ENCODE data around the gene TIGD1. TPM values are rescaled to one million over a fixed set of nuclear protein-coding genes. Genes with fewer than 3 reads are reported as not detected.
"Not testable (repeated sequence)": the region's sequence is repeated elsewhere in the genome, so short reads cannot be mapped to it uniquely, and the experiment has no call there.

The TIGD1 gene
- total RNA-seq, 1 donor from 2014 or later = 12.0 TPM

- H3K27ac Mint-ChIP-seq = no peak overlapping the region
- H3K9me3 Mint-ChIP-seq (ENCODE audit: low read depth) = no peaks in the 10 kb centered on the region
- peaks cover 20% of the 10 kb centered on the region for H3K36me3 Mint-ChIP-seq (ENCODE audit: insufficient read depth)
- no peak overlapping the region for H3K4me3 Mint-ChIP-seq (ENCODE audit: low read depth)
- TF ChIP-seq, protein P1, sequence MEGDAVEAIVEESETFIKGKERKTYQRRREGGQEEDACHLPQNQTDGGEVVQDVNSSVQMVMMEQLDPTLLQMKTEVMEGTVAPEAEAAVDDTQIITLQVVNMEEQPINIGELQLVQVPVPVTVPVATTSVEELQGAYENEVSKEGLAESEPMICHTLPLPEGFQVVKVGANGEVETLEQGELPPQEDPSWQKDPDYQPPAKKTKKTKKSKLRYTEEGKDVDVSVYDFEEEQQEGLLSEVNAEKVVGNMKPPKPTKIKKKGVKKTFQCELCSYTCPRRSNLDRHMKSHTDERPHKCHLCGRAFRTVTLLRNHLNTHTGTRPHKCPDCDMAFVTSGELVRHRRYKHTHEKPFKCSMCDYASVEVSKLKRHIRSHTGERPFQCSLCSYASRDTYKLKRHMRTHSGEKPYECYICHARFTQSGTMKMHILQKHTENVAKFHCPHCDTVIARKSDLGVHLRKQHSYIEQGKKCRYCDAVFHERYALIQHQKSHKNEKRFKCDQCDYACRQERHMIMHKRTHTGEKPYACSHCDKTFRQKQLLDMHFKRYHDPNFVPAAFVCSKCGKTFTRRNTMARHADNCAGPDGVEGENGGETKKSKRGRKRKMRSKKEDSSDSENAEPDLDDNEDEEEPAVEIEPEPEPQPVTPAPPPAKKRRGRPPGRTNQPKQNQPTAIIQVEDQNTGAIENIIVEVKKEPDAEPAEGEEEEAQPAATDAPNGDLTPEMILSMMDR (IDR thresholded peaks at IDR 0.05; ENCODE audit: unreplicated experiment) = no peak
- peaks cover 3% of the 10 kb centered on the region for H3K4me1 Mint-ChIP-seq (ENCODE audit: low read depth)
- DNase-seq (ENCODE audit: low spot score, unreplicated experiment) = no peak
- no peaks in the 10 kb centered on the region for H3K27me3 Mint-ChIP-seq
Measured at GRCh38 chr2:232575404-232575746, 25.0 kb upstream of the TIGD1 start.

DNA sequence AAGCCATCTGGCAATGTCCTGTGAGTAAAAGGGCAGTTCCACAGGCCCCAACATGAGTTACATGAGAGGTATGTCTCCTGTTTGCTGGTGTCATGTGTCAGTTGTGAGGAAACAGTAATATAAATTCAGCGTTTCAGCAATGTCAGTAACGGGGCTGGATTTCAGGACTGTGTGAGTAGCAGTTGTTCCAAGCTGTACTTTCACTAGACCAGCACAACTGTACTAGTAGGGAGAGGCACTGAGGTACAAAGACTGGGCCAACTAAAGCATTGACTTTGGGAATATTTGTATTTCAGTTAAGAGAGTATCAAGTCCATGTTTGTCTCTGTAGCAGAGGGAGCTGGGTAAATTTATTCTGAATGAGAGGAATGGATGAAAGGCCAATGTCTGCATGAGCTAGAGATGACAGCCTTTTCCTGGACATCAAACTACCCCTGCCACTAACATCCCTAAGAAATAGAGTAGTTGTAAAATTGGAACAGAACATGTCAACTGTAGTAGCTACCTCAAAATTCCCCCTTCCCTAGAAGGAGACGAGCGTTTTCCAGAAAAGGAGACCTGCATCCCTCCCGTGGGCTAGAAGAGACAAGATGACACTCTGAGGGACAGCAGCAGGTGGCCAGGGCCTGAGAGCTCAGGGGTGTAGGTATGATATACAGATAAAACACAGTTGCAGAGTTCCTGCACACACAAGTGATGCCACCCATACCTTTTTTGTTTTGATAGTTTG, 24.5 kb upstream of the TIGD1 start:
- Mint-ChIP-seq H3K4me1 (ENCODE audit: low read depth) (peaks cover 3% of the 10 kb centered on the region), H3K27me3 (no peaks in the 10 kb centered on the region), H3K9me3 (ENCODE audit: low read depth) (no peaks in the 10 kb centered on the region), H3K27ac (no peak overlapping the region), H3K4me3 (ENCODE audit: low read depth) (no peak overlapping the region), H3K36me3 (ENCODE audit: insufficient read depth) (peaks cover 20% of the 10 kb centered on the region)
- TF ChIP-seq, protein P1 (IDR thresholded peaks at IDR 0.05; ENCODE audit: unreplicated experiment) = no peak
- no peak for DNase-seq (ENCODE audit: low spot score, unreplicated experiment)

DNA sequence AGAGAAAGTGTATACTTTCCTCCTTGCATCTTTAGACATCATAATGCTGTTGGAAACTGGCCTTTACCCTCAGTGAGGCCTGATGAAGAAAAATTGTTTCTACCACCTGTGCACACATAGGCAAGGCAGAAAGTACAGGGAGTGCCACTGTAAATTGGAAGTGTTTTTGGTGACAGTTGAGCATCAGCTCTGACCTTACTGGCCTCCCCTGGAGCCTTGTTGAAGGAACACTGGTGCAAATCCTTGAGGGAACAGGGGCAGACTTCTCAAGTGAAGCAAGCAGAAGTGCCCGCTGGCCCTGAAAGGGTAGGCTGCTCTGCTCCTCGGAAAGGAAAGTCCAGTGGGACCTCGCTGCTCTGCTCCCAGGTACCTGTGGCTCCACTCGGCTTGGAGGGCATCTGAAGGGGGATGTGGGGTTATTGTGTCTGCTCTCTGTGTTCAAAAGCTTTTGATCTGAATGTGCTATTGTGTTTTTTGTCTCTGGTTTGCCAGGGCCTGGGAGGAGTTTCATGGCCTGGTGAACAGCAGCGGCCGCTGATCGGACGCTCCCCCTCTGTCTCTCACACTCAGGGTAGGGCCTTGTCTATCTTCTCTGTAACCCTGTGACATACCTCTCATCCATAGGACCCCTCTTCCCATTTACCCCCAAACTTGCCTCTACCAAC, 23.5 kb upstream of the TIGD1 start:
- H3K36me3 Mint-ChIP-seq (ENCODE audit: insufficient read depth) = peaks cover 20% of the 10 kb centered on the region
- H3K4me1 Mint-ChIP-seq (ENCODE audit: low read depth) = peaks cover 3% of the 10 kb centered on the region
- no peaks in the 10 kb centered on the region for H3K9me3 Mint-ChIP-seq (ENCODE audit: low read depth)
- no peak overlapping the region for H3K4me3 Mint-ChIP-seq (ENCODE audit: low read depth)
- H3K27me3 Mint-ChIP-seq = no peaks in the 10 kb centered on the region
- DNase-seq (ENCODE audit: low spot score, unreplicated experiment) = no peak
- no peak overlapping the region for H3K27ac Mint-ChIP-seq
- TF ChIP-seq, protein P1 (IDR thresholded peaks at IDR 0.05; ENCODE audit: unreplicated experiment) = no peak

- H3K36me3 Mint-ChIP-seq (ENCODE audit: insufficient read depth) = peaks cover 22% of the 10 kb centered on the region
- TF ChIP-seq, protein P1 (IDR thresholded peaks at IDR 0.05; ENCODE audit: unreplicated experiment) = no peak
- no peak for DNase-seq (ENCODE audit: low spot score, unreplicated experiment)
- H3K27me3 Mint-ChIP-seq = no peaks in the 10 kb centered on the region
- H3K9me3 Mint-ChIP-seq (ENCODE audit: low read depth) = no peaks in the 10 kb centered on the region
- H3K4me3 Mint-ChIP-seq (ENCODE audit: low read depth) = no peak overlapping the region
- no peak overlapping the region for H3K27ac Mint-ChIP-seq
- H3K4me1 Mint-ChIP-seq (ENCODE audit: low read depth) = no peaks in the 10 kb centered on the region
Measured at GRCh38 chr2:232573042-232573441, 22.7 kb upstream of the TIGD1 start.

DNA sequence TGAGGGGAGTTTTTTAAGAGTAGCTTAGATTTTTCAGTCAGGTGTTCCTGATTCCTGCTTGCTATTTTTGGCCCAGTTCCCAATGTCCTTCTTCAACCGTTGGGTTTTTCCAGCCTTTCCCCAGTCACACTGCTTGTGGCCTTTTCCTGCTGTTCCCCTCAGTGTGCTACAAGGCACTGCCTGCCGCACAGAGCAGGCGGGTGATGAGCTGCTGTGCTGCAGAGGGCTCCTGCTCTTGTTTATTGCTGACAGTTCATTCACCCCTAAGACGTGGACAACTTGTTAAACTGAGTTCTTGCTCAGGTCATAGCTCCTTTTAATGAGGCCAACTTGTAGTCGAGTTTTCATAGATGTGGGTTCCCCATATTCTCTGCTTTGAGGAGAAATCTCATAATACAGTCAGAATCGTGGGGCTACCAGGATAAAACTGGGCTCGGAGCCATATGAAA, 20.7 kb upstream of the TIGD1 start:
- Mint-ChIP-seq H3K27me3 (no peaks in the 10 kb centered on the region), H3K36me3 (ENCODE audit: insufficient read depth) (peaks cover 23% of the 10 kb centered on the region), H3K27ac (no peak overlapping the region), H3K4me1 (ENCODE audit: low read depth) (no peaks in the 10 kb centered on the region), H3K4me3 (ENCODE audit: low read depth) (no peak overlapping the region), H3K9me3 (ENCODE audit: low read depth) (no peaks in the 10 kb centered on the region)
- TF ChIP-seq, protein P1 (IDR thresholded peaks at IDR 0.05; ENCODE audit: unreplicated experiment) = no peak
- DNase-seq (ENCODE audit: low spot score, unreplicated experiment) = no peak

GRCh38 chr2:232570481-232570880, 20.1 kb upstream of the TIGD1 start:
- not testable (repeated sequence) for H3K9me3 Mint-ChIP-seq (ENCODE audit: low read depth); DNase-seq (ENCODE audit: low spot score, unreplicated experiment); H3K27me3 Mint-ChIP-seq; H3K4me1 Mint-ChIP-seq (ENCODE audit: low read depth); H3K27ac Mint-ChIP-seq; H3K4me3 Mint-ChIP-seq (ENCODE audit: low read depth)
- peaks cover 23% of the 10 kb centered on the region for H3K36me3 Mint-ChIP-seq (ENCODE audit: insufficient read depth)

All from progenitor cell of endocrine pancreas (in vitro differentiated cells).